Lower leg skin (tissue), 4 donors: ENCODE measurements around the gene ACTG1. TPM values are rescaled to one million over a fixed set of nuclear protein-coding genes. Genes with fewer than 3 reads are reported as not detected.

ENCODE experiments used
- DNase-seq, 2 donors: peaks; one replicate each; pipeline ENCODE4 v3.0.0-alpha.2; 2019; ENCODE audit warnings: low spot score in 2 of 2
- H3K4me3 ChIP-seq: fragments of 200-600 bp; sonication (generic); 2 replicates; pipeline ENCODE4 v1.5.1; 2017; ENCODE audit warnings: mild to moderate bottlenecking, low read depth; ENCODE audit not compliant: poor library complexity, severe bottlenecking
- POLR2A ChIP-seq, 2 donors: fragments of 450-650 bp; IDR thresholded peaks; one replicate each; pipeline ENCODE4 v1.6.1; 2016 to 2017; ENCODE audit warnings: antibody characterized with exemption in 2 of 2, mild to moderate bottlenecking in 1 of 2, moderate library complexity in 1 of 2
- WGBS, 2 donors: methylation state at CpG; one replicate each; pipeline ENCODE4 v1.1.5; 2018; 5-methylcytosine and 5-hydroxymethylcytosine counted together
- intact Hi-C: fragments of 100-400 bp; cut with DNase I; formaldehyde crosslinking; loops from one replicate; pipeline ENCODE4 v1.15.0; 2023; ENCODE audit warnings: low total_unique reads
- total RNA-seq, 4 donors: library from RNA; depleted of rRNA; stranded (reverse); fragments of >200 nt; gene quantifications; one replicate each; pipeline ENCODE4 v1.1.0, GENCODE V29; 2016
- TF ChIP-seq, protein P1 (sequence below), 3 donors: fragments of 450-650 bp; IDR thresholded peaks; one replicate each; pipeline ENCODE4 v1.5.1; 2016; ENCODE audit warnings: antibody characterized with exemption in 3 of 3, mild to moderate bottlenecking in 3 of 3, moderate library complexity in 2 of 3

Gene ACTG1
- total RNA-seq, 4 donors from 2014 or later, result 3,349 to 4,521 (median 4,085) TPM

- intact Hi-C loops, result loop anchor here (5.0 kb wide), 1 partner anchor 116 kb away; the partner anchor contains the start of gene BAHCC1
- WGBS, 2 donors, result 1% methylated on average over 19 to 23 of the region's 23 CpGs
- peak; percentile 58 to 94 for DNase-seq
- TF ChIP-seq, protein P1, sequence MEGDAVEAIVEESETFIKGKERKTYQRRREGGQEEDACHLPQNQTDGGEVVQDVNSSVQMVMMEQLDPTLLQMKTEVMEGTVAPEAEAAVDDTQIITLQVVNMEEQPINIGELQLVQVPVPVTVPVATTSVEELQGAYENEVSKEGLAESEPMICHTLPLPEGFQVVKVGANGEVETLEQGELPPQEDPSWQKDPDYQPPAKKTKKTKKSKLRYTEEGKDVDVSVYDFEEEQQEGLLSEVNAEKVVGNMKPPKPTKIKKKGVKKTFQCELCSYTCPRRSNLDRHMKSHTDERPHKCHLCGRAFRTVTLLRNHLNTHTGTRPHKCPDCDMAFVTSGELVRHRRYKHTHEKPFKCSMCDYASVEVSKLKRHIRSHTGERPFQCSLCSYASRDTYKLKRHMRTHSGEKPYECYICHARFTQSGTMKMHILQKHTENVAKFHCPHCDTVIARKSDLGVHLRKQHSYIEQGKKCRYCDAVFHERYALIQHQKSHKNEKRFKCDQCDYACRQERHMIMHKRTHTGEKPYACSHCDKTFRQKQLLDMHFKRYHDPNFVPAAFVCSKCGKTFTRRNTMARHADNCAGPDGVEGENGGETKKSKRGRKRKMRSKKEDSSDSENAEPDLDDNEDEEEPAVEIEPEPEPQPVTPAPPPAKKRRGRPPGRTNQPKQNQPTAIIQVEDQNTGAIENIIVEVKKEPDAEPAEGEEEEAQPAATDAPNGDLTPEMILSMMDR (IDR thresholded peaks at IDR 0.05), result no peak
- no peak for TF ChIP-seq POLR2A (IDR thresholded peaks at IDR 0.05)
- peak overlapping the region; percentile 66 for H3K4me3 ChIP-seq
These were observed 763 bp upstream of the ACTG1 start for GRCh38 chr17:81513372-81513752.

DNA sequence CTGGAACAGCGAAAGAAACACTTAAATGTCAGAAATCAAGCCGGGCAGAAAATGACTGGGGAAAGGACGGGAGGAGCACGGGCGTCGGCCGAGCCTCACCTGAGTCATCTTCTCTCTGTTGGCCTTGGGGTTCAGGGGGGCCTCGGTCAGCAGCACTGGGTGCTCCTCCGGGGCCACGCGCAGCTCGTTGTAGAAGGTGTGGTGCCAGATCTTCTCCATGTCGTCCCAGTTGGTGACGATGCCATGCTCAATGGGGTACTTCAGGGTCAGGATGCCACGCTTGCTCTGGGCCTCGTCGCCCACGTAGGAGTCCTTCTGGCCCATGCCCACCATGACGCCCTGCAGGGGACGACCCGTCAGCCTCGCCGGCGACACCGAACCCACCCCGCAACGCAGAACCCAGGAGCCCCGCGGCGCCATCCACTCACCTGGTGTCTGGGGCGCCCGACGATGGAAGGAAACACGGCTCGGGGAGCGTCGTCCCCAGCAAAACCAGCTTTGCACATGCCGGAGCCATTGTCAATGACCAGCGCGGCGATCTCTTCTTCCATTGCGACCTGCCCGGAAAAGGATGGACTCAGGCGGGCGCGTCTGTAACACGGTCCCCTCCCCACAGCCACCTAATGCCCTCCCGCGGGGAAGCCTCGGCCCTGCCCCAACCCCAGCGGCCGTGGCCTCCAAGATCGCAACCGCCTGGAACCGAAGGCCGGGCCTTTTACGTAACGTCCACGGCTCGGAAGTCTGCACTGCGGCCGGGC, 616 bp downstream of the ACTG1 start:
- WGBS, 2 donors, result 1 to 2% methylated on average over 16 to 59 of the region's 62 CpGs
- intact Hi-C loops, result loop anchor here (5.0 kb wide), 1 partner anchor 115 kb away; the partner anchor contains the start of gene BAHCC1
- peak in 1 of 2 donors; percentile 46 for DNase-seq
- TF ChIP-seq, protein P1 (IDR thresholded peaks at IDR 0.05), result no peak
- TF ChIP-seq POLR2A (IDR thresholded peaks at IDR 0.05), result no peak
- H3K4me3 ChIP-seq, result peak overlapping the region; percentile 86

GRCh38 chr17:81511554-81511803, 1.1 kb downstream of the ACTG1 start:
- 0 to 2% methylated on average over 9 of the region's 9 CpGs for WGBS, 2 donors
- peak overlapping the region; percentile 86 for H3K4me3 ChIP-seq
- DNase-seq, result no peak
- intact Hi-C loops, result loop anchor here (5.0 kb wide), 1 partner anchor 114 kb away; the partner anchor contains the start of gene BAHCC1
- TF ChIP-seq, protein P1 (IDR thresholded peaks at IDR 0.05), result no peak
- TF ChIP-seq POLR2A (IDR thresholded peaks at IDR 0.05), result no peak

- no peak for TF ChIP-seq POLR2A (IDR thresholded peaks at IDR 0.05)
- TF ChIP-seq, protein P1 (IDR thresholded peaks at IDR 0.05), result no peak
- WGBS, 2 donors, result 1 to 2% methylated on average over 40 to 42 of the region's 48 CpGs
- intact Hi-C loops, result loop anchor here (5.0 kb wide), 1 partner anchor 114 kb away; the partner anchor contains the start of gene BAHCC1
- no peak for DNase-seq
- H3K4me3 ChIP-seq, result peak overlapping the region; percentile 86
These were observed 1.6 kb downstream of the ACTG1 start for GRCh38 chr17:81510785-81511553.

DNA sequence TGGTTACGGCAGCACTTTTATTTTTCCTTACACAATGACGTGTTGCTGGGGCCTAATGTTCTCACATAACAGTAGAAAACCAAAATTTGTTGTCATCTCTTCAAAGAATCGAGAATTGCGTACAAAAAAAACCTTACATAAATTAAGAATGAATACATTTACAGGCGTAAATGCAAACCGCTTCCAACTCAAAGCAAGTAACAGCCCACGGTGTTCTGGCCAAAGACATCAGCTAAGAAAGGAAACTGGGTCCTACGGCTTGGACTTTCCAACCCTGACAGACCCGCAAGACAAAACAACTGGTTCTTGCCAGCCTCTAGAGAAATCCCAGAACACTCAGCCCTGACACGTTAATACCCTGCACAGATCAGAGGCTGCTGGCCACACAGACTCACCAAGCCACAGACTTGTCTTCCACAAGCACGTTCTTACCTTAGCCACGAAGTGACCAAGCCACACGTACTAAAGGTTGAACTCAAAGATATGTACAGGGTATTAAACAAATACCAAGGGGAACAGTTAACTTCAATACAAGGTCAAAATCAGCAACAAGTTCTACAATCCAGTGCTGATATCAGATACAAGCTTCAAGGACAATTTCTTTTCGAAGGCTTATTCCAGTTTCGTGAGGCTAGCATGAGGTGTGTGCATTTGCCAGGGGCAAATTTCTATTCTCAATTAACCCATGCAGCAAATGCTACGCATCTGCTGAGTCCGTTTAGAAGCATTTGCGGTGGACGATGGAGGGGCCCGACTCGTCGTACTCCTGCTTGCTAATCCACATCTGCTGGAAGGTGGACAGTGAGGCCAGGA, 2.4 kb downstream of the ACTG1 start:
- TF ChIP-seq POLR2A (IDR thresholded peaks at IDR 0.05), result no peak
- TF ChIP-seq, protein P1 (IDR thresholded peaks at IDR 0.05), result no peak
- no peak for DNase-seq
- peak overlapping the region; percentile 86 for H3K4me3 ChIP-seq
- WGBS, 2 donors, result 3 to 5% methylated on average over 22 of the region's 22 CpGs
- intact Hi-C loops, result loop anchor here (5.0 kb wide), 1 partner anchor 113 kb away; the partner anchor contains the start of gene BAHCC1
